ENCODE data around the gene SLC25A43.

- TF ChIP-seq POLR2A (IDR thresholded peaks at IDR 0.05; ENCODE audit: low read depth, low read length) (no peak), SMC3 (IDR thresholded peaks at IDR 0.05; ENCODE audit: low read depth, low read length) (no peak), MXI1 (IDR thresholded peaks at IDR 0.05; ENCODE audit: borderline replicate concordance, low read depth, low read length) (no peak)
- TF ChIP-seq, protein P1, sequence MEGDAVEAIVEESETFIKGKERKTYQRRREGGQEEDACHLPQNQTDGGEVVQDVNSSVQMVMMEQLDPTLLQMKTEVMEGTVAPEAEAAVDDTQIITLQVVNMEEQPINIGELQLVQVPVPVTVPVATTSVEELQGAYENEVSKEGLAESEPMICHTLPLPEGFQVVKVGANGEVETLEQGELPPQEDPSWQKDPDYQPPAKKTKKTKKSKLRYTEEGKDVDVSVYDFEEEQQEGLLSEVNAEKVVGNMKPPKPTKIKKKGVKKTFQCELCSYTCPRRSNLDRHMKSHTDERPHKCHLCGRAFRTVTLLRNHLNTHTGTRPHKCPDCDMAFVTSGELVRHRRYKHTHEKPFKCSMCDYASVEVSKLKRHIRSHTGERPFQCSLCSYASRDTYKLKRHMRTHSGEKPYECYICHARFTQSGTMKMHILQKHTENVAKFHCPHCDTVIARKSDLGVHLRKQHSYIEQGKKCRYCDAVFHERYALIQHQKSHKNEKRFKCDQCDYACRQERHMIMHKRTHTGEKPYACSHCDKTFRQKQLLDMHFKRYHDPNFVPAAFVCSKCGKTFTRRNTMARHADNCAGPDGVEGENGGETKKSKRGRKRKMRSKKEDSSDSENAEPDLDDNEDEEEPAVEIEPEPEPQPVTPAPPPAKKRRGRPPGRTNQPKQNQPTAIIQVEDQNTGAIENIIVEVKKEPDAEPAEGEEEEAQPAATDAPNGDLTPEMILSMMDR (conservative IDR thresholded peaks at IDR 0.05; ENCODE audit: low read depth, low read length) = no peak
These were observed 22.0 kb downstream of the SLC25A43 start for GRCh38 chrX:119421016-119421705.
